Measurements from ENCODE around the gene VEGFC.

DNA sequence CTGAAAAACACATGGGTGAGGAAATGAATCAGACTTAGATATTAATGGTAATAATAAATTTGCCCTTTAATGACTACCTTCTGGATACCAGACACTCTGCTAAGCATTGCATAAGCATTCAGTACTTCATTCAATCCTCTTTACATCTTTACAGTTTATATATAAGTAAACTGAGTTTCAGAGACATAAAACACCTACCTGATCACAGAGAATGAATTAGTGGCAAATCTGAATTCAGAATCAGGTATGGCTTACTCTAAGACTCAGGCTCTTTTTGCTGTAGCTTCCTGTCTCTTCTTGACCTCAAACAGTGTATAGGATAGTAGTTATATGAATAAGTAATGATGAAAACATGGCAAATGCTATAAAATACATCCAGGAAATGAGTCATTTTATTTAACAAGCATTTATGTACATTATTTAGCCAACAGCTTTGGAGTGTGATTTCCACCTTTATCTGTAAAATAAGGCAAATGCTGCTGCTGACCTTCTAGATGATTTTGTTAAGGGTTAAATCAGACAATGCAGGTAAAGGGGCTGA, 83.9 kb downstream of the VEGFC start:
- no peak for TF ChIP-seq POLR2A (IDR thresholded peaks at IDR 0.05)
- TF ChIP-seq, protein P1, sequence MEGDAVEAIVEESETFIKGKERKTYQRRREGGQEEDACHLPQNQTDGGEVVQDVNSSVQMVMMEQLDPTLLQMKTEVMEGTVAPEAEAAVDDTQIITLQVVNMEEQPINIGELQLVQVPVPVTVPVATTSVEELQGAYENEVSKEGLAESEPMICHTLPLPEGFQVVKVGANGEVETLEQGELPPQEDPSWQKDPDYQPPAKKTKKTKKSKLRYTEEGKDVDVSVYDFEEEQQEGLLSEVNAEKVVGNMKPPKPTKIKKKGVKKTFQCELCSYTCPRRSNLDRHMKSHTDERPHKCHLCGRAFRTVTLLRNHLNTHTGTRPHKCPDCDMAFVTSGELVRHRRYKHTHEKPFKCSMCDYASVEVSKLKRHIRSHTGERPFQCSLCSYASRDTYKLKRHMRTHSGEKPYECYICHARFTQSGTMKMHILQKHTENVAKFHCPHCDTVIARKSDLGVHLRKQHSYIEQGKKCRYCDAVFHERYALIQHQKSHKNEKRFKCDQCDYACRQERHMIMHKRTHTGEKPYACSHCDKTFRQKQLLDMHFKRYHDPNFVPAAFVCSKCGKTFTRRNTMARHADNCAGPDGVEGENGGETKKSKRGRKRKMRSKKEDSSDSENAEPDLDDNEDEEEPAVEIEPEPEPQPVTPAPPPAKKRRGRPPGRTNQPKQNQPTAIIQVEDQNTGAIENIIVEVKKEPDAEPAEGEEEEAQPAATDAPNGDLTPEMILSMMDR (IDR thresholded peaks at IDR 0.05) = no peak
- TF ChIP-seq EP300 (IDR thresholded peaks at IDR 0.05) = no peak

All from ovary (tissue), 3 donors.